HepG2 (cell line): Measurements from ENCODE around the gene PYGB. TPM values are rescaled to one million over a fixed set of nuclear protein-coding genes. Genes with fewer than 3 reads are reported as not detected.

ENCODE experiments used
- BRCA1 ChIP-seq: sonication (generic); formaldehyde crosslinking; IDR thresholded peaks from 2 replicates; pipeline ENCODE4 v1.4.0; 2020; ENCODE audit warnings: missing genetic modification reagents
- CERS6 ChIP-seq: sonication (generic); formaldehyde crosslinking; IDR thresholded peaks from 2 replicates; pipeline ENCODE4 v1.5.0; 2020; ENCODE audit warnings: missing genetic modification reagents
- FOXK2 ChIP-seq: fragments of 450-650 bp; IDR thresholded peaks from 2 replicates; pipeline ENCODE4 v1.6.1; 2016
- HNRNPH1 ChIP-seq: fragments of 200-400 bp; formaldehyde crosslinking; optimal IDR thresholded peaks from 2 replicates; pipeline ENCODE3; 2017; ENCODE audit warnings: mild to moderate bottlenecking, low read depth, low read length
- LRRFIP1 ChIP-seq: sonication (generic); formaldehyde crosslinking; conservative IDR thresholded peaks from 2 replicates; pipeline ENCODE4 v1.4.0; 2020; ENCODE audit warnings: missing genetic modification reagents
- MAFG ChIP-seq: sonication (generic); formaldehyde crosslinking; IDR thresholded peaks from 2 replicates; pipeline ENCODE4 v1.5.1; 2020; ENCODE audit warnings: mild to moderate bottlenecking, missing genetic modification reagents
- MTF2 ChIP-seq: sonication (generic); formaldehyde crosslinking; IDR thresholded peaks from 2 replicates; pipeline ENCODE4 v1.5.0; 2020; ENCODE audit warnings: missing genetic modification reagents, borderline replicate concordance
- REL ChIP-seq: sonication (generic); formaldehyde crosslinking; conservative IDR thresholded peaks from 2 replicates; pipeline ENCODE4 v1.8.0; 2022; ENCODE audit warnings: mild to moderate bottlenecking, missing genetic modification reagents, moderate library complexity
- RFX5 ChIP-seq: IDR thresholded peaks from 2 replicates; pipeline ENCODE4 v1.6.1; 2011; ENCODE audit warnings: low read depth, low read length, improper control_type of control experiment
- SP5 ChIP-seq: IDR thresholded peaks from 2 replicates; pipeline ENCODE4 v1.6.1; 2016; ENCODE audit warnings: low read depth, borderline replicate concordance
- ZFP90 ChIP-seq: sonication (generic); formaldehyde crosslinking; IDR thresholded peaks from 2 replicates; pipeline ENCODE4 v1.8.0; 2022; ENCODE audit warnings: missing genetic modification reagents, mild to moderate bottlenecking, inconsistent platforms, borderline replicate concordance
- ZNF441 ChIP-seq: sonication (generic); formaldehyde crosslinking; IDR thresholded peaks from 2 replicates; pipeline ENCODE4 v1.7.0; 2021; ENCODE audit warnings: missing genetic modification reagents, borderline replicate concordance
- ZNF776 ChIP-seq: sonication (generic); formaldehyde crosslinking; IDR thresholded peaks from 2 replicates; pipeline ENCODE4 v1.4.0; 2020; ENCODE audit warnings: mild to moderate bottlenecking, missing genetic modification reagents
- polyA plus RNA-seq, 8 experiments: library from polyadenylated mRNA; depleted of rRNA in 3 of 8; stranded (reverse) in 7 of 8; unstranded in 1 of 8; fragments of >200 nt; fragmentation: Illumina TruSeq in 4 of 8; extraction: Trizol in 4 of 8; gene quantifications; 2 replicates each; pipeline versions ENCODE4 v1.2.1 to v1.2.3, GENCODE V29; 2011 to 2016; ENCODE audit warnings: low read depth in 4 of 8, missing spikeins in 1 of 8, mixed read lengths in 1 of 8; ENCODE audit not compliant: insufficient read depth in 1 of 8
- total RNA-seq, 5 experiments: library from RNA; depleted of rRNA; stranded (reverse); fragments of >200 nt; fragmentation: Illumina TruSeq; extraction: Trizol; gene quantifications; 2 replicates each; pipeline ENCODE4 v1.2.3, GENCODE V29; 2016; ENCODE audit warnings: low read depth in 1 of 5
- TF ChIP-seq, protein P1 (sequence below), 2 experiments: fragments of 450-650 bp in 1 of 2; sonication (generic) in 1 of 2; formaldehyde crosslinking in 1 of 2; IDR thresholded peaks; 2 replicates each; pipeline versions ENCODE4 v1.6.1 to v1.8.0; 2016 to 2022; ENCODE audit warnings: antibody characterized with exemption in 1 of 2, mild to moderate bottlenecking in 1 of 2, missing genetic modification reagents in 1 of 2
- TF ChIP-seq, protein P2 (sequence below): sonication (generic); formaldehyde crosslinking; IDR thresholded peaks from 2 replicates; pipeline ENCODE4 v1.9.0; 2022; ENCODE audit warnings: low read depth, missing genetic modification reagents

PYGB gene
- total and polyA plus RNA-seq, 2 of the 13 experiments (the other 11 are each of a cell fraction or from before 2014, with no cell fraction given) = 24.2 to 86.3 TPM

DNA sequence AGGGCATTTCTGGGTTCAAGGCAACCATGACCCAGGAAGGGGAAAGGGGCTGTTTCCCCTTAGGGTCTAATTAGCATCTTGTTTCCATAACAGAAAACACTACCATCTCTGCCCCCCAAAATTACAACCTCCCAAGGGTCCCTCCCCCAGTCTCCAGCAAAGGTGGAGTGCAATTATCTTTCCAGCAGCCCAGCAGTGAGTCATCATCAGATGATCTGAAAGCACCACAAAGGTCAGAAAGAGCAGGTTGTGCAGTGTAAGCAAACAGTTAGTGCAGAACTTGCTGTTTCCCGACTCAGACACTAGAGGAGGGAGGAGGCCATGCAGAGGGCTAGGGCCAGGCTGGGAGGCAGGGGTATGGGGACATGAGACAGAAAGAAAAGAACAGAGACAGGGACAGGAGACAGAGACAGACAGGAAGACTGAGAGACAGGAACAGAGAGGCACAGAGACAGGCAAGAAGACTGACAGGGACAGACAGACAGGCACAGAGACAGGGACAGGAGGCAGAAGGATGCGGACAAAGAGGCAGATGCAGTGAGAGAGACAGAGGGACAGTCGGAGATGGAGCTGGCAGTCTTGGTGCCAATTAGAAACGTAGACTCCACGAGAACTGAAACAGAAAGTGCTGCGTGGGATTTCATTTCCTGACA lies 62.5 kb downstream of the PYGB start (continued):
- TF ChIP-seq, protein P1, sequence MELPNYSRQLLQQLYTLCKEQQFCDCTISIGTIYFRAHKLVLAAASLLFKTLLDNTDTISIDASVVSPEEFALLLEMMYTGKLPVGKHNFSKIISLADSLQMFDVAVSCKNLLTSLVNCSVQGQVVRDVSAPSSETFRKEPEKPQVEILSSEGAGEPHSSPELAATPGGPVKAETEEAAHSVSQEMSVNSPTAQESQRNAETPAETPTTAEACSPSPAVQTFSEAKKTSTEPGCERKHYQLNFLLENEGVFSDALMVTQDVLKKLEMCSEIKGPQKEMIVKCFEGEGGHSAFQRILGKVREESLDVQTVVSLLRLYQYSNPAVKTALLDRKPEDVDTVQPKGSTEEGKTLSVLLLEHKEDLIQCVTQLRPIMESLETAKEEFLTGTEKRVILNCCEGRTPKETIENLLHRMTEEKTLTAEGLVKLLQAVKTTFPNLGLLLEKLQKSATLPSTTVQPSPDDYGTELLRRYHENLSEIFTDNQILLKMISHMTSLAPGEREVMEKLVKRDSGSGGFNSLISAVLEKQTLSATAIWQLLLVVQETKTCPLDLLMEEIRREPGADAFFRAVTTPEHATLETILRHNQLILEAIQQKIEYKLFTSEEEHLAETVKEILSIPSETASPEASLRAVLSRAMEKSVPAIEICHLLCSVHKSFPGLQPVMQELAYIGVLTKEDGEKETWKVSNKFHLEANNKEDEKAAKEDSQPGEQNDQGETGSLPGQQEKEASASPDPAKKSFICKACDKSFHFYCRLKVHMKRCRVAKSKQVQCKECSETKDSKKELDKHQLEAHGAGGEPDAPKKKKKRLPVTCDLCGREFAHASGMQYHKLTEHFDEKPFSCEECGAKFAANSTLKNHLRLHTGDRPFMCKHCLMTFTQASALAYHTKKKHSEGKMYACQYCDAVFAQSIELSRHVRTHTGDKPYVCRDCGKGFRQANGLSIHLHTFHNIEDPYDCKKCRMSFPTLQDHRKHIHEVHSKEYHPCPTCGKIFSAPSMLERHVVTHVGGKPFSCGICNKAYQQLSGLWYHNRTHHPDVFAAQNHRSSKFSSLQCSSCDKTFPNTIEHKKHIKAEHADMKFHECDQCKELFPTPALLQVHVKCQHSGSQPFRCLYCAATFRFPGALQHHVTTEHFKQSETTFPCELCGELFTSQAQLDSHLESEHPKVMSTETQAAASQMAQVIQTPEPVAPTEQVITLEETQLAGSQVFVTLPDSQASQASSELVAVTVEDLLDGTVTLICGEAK (IDR thresholded peaks at IDR 0.05) = no peak
- TF ChIP-seq, protein P1 (CRISPR knock-in tag; IDR thresholded peaks at IDR 0.05) = peak; percentile 65; the same call in 1 of the 2 replicates
- TF ChIP-seq, protein P2, sequence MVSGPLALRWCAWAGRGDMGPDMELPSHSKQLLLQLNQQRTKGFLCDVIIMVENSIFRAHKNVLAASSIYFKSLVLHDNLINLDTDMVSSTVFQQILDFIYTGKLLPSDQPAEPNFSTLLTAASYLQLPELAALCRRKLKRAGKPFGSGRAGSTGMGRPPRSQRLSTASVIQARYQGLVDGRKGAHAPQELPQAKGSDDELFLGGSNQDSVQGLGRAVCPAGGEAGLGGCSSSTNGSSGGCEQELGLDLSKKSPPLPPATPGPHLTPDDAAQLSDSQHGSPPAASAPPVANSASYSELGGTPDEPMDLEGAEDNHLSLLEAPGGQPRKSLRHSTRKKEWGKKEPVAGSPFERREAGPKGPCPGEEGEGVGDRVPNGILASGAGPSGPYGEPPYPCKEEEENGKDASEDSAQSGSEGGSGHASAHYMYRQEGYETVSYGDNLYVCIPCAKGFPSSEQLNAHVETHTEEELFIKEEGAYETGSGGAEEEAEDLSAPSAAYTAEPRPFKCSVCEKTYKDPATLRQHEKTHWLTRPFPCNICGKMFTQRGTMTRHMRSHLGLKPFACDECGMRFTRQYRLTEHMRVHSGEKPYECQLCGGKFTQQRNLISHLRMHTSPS (CRISPR knock-in tag) = no peak
- TF ChIP-seq SP5 (CRISPR knock-in tag) (peak; percentile 93), FOXK2 (peak; percentile 82), REL (CRISPR knock-in tag) (no peak), CERS6 (no peak), ZNF441 (CRISPR knock-in tag) (peak; percentile 56; the same call in 1 of the 2 replicates), ZFP90 (CRISPR knock-in tag) (0 out of 2 replicates have a peak, but pooled peaks have one; percentile 17), ZNF776 (CRISPR knock-in tag) (no peak), MAFG (peak; percentile 70), MTF2 (no peak), LRRFIP1 (CRISPR knock-in tag) (no peak), BRCA1 (CRISPR knock-in tag) (peak; percentile 72; the same call in 1 of the 2 replicates), RFX5 (no peak; the same call in 1 of the 2 replicates), HNRNPH1 (no peak)
